HPDE6-E6E7 (cell line): Measurements from ENCODE around the gene PLD6.

Experiments used
- DNase-seq: peaks from one replicate; pipeline ENCODE4 v3.0.0; 2011; ENCODE audit warnings: missing footprints; ENCODE audit errors: extremely low spot score

Gene PLD6

DNA sequence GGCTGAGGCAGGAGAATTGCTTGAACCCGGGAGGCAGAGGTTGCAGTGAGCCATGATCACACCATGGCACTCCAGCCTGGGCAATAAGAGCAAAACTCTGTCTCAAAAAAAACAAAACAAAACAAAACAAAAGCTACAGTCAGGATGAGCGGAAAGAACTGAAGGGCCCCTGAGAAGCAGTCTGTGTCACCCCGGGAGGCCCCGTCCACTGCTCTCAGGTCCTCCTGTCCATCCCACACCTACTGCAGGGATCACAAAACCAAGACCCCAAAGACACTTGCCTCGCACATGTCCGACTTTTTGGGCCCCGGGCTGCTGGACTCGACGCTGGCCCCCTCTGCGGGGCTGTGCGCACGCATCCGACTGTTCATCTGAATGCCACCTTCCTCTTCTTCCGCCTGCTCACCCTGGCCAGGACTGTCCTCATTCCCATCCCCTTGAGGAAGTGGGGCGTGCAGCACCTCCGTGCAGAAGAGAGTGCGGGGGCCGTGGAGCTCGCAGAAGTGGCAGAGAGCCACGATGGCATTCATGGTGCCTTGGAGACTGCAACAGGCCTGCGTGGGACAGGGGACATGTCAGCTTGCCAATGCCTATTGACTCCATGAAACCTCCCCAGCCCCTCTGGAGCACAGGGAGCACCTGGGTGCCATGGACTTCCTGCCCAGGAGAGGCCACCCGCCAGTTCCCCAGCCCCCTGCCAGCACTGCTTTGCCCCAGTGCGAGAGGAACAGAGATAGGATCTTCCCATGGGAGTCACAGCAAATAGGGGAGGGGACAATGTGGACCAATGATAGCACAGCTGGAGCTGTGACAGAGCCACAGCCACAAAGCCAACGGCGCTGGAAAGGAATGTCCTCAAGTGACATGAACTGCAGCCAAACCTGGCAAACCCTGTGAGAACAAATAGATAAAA lies 21.7 kb upstream of the PLD6 start:
- DNase-seq = no peak

DNA sequence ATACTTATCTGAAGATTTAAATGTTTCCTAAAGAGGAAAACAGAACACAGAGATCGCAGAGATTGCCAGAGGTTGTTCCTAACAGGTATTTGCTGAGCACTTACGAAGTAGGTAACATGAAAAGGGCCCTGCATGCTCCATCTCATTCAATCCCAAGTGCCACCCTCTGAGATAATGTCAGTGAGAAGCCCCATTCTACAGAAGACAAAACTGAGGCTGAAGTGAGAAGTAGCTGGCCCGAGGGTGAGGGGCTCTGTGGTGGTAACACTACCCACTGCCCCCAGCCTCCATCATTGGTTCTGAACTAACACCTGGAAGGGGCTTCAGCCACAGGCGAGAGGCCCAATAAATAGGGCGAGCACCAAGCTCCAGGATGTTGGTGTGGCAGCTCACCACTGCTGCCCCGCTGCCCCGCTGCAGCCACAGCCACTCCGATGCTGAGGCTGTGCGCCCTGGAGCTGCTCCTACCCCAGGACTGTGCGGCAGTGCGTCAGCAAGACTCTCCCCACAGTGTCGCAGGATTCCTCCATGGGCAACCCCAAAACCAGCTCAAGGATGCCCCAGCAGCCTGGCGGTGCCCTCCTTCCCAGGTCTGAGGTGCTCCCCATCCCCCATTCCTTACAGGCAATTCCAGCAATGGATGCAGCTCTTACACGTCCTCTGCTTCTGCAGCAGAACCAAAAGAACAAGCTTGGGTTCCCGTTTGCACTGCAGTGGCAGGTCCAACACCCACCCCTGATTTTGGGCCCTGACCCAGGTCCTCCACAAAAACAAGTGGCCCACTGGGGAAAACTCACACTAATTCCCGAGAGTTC lies 20.5 kb upstream of the PLD6 start:
- DNase-seq = no peak

DNA sequence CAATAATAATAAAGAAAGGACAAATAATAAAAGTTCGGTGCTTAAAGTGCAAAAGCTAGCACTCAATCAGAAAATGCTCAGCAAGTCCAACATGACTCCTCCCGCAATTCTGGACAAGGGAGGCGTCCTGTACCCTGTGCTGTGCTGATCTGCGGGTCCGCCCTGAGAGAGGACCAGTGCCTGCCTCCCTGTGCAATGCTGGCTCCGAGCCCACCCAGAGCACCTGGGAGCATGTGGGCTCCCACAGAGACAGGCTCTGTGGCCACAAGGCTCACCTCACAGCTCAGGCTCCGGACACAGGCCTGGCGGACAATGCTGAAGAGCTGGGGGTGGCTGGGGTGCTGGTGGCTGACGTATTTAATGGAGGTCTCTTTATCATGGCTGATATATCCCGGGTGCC lies 19.8 kb upstream of the PLD6 start:
- DNase-seq = no peak

DNA sequence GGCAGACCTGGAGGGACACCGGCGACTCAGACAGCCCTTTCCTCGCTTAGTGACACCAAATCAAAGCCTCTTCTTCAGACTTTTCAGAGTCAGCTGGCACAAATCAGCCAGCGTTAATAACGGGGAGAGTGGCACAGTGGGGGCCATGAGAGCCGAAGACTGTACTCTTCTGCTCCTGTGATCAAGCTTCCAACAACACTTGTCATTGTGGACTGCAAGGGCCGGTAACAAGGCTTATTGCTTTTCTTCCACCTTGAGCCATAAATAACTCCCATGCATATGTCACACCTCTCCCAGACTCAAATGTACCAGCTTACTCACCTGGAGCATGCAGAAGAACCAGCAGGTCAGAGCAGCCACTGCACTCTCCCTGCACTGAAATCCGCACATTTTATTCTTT lies 18.0 kb upstream of the PLD6 start:
- no peak for DNase-seq

DNA sequence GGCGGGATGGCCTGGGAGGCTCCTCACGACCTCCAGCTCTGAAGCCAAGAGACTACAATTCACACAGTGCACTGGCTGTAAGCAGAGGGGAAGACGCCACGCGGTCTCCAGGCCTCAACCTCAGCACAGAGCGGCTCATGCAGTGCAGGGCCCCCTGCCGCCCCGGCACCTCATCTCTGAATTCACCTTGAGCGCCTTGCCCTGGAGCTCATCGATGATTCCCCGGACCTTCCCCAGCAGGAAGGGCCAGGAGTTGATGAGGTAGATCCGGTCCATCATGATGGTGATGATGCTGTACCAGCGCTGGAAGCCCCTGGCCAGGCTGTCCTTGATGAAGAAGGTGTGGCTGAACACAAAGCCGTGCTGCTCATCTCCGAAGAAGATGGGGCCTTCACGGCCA lies 17.6 kb upstream of the PLD6 start:
- no peak for DNase-seq

DNA sequence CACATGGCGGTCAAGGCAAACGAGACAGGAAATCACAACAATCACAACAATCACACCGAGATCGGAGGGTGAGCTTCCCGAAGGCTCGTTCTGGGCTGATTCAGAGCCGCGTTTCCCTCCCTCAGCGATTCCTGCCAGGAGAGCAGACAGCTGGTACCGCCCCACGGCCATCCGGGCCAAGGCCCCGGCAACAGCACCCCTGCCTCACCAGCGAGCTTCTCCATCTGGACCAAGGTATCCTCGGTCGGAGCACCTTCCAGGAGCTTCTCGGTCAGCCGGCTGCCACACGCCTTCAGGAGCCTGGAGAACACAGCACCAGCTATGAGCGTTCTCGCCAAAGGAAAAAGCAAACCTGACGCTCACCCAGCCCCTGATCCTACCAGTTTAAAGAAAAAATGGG lies 15.2 kb upstream of the PLD6 start:
- DNase-seq = no peak

DNA sequence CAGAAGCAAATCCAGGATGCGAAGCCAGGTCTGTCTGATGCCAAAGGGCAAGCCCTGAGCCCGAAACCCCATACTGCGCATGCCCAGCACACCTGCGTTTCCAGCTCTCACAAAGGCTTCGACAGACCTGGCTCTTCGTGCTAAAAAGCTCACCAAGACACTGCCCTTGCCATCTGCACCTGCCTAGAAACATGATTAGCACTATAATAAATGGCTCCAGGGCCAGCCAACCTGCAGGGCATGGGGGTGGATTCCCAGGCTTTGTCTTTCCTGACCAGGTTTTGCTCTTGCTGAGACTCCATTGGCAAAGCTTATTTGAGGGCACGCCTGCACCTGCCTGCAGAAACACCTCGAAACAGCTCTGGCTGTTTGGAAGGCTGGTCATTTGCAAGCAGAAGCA lies 14.4 kb upstream of the PLD6 start:
- DNase-seq = no peak

DNA sequence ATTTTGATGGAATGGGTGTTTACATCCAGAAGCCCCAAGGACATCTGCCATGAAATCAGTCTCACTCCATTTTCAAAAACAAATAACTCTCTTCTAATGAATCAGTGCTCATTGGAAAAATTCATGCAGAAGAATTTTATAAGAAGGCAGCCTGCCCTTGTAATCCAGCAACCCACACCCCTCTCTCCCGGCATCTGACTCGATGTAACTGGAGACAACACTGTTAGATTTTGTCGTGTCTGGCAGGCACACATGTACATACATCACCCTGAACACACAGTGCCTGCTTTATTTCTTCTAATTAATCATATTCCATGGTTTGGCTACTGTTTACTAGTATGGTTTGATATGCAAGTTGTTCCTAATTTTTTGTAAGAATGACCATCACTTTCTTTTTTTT lies 11.9 kb upstream of the PLD6 start:
- no peak for DNase-seq

DNA sequence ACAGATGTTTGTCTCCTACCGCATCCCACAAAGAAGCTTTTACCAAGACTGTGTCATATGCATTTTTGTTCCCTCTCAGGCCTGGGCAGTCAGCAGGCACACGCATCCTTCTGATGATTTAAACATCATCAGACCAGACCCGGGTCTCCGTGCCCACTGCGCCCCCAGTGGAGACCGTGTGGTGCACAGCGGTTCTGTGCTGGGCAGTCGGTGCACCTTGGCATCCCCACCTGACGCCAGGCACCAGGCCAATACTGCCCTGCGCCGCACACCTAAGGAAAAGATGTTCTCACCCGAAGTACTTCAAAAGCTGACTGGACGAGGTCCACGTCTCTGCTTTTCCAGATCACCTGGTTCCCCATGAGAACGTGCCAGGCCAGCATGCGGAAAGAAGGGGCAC lies 10.6 kb upstream of the PLD6 start:
- no peak for DNase-seq

DNA sequence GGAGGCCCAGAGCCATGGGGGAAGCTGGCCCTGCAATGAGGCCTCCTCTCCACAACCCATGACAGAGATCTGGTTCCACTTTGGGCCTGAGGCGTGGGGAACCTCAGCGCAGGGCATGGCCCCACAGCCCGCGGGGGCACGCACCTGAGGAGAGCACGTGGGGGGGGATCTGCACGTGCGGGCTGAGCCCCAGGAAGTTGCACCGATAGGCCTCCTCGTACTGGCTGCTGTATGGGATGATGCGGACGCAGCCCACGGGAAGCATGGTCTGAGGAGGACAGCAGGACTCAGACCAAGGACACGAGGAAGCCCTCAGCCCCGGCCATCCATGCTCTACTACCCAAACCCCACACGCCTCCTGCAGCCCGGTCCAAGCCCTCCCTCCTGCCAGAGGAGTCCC lies 10.1 kb upstream of the PLD6 start:
- no peak for DNase-seq

DNA sequence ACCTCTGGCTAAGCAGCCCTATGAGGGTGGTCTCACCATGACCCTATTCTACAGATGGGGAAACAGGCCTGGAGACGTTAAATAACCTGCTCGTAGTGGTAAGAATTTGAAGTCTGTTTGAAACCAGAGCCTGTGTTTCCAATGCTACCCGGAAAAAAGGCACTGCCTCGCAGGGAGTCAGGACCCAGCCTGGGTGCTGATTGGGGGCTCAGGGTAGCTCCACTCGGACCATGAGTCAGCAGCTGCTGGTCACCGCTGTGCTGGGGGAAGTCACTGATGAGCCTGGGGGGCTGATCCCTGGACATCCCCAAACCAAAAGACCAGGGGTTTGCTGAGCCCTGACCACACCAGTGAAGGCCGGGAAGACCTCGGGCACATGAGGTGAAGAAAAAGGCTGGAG lies 9.4 kb upstream of the PLD6 start:
- no peak for DNase-seq

DNA sequence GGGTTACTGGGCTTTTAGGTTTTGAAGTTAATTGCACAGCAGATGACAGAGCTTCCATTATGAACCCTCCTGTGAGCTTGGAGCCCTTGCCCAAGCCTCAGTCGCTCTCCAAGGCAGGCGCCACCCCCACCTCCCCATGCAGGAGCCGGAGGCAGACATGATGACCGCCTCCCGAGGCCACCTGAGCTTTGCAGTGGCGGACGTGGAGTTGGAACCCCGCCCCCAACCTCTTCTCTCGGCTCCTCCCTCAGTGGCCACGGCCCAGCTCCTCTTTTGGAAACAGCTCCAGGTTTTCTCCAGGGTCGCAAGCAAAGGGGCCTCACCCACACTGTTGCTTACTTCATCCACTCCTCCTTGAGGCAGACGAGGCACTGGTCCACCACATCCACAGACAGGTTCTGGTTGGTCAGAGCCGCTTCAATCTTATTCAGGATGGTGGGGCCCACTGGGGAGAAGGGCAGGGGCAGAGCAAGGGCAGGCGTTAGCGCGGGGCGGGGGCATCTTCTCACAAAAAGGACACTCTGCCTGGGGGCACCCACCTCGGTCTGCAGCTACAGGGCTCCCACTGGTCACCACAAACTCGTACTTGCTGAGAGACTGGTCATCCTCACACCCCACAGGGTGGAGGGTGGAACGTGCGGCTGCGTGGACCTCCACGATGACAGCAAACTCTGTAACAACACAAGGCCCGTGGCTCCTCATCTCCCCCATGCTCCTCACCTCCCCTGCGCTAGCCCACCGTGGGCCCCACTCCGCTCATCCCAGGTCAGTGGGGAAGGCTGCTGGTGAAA lies 8.7 kb upstream of the PLD6 start:
- no peak for DNase-seq

DNA sequence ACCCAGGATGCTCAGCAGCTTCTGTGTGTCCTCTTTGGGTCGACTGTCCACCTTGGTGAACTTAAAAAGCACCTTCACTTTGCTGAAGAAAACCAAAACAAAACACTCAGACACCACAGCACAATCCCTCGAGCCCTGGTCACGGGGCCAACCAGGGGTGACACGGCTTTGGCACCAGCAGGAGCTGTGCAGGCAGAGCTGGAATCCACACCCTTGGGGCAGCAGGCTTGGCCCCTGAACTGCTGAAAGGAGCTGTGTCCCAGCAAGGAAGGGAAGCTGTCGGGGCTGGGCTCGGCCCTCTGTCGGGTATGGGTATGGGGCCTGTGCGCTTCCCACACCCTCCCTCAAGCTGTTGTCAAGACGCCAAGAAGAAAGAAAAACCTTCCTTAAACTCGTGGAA lies 7.6 kb upstream of the PLD6 start:
- no peak for DNase-seq

DNA sequence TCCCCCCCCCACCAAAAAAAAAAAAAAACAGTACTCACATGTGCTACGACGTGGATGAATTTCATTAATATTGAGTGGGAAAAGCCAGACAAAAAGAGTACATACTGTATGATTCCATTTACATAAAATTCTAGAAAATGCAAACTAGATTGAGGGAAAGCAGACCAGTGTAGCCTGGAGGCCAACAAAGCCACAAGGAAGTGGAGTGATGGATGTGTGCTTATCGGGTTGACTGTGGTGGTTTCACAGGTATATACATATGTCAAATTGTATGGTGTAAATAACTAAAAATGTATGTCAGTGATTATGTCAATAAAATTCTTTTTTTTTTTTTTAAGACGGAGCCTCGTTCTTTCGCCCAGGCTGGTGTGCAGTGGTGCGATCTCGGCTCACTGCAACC lies 1.9 kb upstream of the PLD6 start:
- no peak for DNase-seq

DNA sequence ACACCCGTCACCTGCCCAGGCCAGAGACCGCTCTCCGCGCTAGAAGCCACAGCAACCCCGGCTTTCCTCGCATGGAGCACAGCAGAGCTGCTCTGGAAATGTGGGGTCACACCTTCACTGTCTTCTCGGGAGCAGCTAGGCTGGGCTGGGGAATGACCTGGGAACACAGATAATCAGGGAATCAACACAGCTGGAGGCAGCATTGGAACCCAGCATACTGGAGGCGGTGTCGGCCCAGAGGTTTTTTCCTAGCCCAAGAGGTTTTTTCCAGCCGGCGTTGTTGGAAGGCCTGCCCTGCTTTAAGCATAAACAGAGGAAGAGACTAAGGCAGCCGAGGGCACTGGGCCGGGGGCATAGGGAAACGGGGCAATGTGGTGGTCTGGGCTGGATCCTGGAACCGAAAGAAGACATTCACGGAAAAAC lies 791 bp upstream of the PLD6 start:
- DNase-seq = no peak

DNA sequence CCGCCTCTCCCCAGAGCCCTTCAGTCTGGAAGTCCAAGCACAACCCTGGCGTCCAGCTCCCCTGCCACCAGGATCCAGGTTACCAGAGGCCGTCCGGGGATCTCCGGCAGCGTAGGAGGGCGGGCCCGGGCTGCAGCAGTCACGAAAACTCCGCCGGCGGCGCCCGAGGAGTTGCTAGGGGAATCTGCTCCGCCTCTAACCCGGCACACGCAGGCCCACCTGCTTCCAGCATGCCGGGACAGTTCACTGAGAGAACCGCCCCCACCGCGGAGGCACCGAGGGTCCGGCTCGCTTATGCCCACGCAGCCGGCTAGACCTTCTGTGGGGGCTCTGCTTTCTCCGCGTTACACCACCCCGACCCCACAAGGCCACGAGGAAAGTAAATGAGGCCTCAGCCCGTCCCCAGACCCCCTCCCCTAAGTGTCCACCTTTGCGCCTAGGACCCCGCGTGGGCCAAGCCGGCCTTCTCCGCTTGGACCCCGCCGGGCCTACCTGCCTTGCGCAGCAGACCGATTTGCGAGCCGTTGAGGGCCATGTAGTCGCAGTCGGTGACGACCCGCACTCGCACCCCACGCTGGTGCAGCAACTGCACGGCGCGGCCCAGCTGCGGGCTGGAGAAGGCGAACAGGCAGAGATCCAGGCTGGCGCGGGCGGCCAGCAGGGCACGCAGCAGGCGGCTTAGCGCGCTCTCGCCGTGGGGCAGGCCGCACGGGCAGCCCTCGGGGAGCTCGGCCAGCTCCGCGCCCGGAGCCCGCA lies 587 bp downstream of the PLD6 start:
- peak; percentile 64 for DNase-seq

DNA sequence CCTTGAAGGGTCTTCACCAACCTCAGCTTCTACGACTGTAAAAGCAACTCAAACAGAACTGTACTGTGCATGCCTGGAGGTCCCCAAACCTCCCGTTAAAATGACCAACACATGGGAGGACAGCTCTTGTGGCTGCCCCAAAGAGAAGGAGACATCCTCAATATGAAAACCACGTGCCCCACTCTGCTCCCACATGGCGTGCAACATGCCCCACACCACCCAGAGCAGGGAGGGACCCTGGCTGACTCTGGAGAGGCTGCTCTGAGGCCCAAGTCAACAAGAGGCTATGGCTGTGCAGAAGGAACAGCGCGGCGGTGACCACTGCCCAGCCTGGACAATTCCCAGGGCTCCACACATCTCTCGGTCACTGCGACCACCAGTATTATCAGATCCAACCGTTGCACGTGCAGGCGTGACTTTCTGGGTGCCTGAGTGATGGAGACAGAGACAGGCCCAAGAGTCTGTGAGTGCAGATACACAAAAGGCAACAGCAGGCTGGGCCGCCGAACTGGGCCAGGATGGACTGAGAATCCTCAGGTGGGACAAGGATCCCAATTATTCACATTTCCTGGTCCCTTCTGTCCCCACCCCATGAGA lies 1.4 kb downstream of the PLD6 start:
- DNase-seq = no peak

DNA sequence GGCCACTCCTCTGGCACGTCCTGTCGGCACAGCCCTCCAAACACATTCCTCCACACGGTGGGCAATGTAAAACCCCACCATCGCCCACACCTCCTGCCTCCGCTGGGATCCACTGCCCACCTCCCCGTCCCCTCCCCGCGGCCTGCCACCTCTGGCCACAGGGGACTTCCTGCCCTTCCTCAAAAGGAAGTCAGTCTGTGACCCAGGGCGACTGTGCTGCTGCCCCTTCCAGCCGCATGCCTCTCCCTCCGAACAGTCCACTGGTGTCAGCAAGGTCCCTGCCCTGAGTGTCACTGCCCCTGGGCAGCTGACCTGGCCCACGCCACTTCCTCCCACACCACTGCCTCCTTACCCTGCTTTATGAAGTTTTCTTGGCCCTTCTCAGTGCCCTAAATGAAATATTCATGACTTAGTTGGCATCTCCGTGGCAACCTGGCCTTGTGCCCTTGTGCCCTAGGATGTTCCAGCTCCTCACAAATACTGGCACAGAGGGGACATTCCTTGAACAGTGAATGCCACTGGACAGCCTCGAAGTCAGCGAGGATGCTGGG lies 2.0 kb downstream of the PLD6 start:
- DNase-seq = no peak

DNA sequence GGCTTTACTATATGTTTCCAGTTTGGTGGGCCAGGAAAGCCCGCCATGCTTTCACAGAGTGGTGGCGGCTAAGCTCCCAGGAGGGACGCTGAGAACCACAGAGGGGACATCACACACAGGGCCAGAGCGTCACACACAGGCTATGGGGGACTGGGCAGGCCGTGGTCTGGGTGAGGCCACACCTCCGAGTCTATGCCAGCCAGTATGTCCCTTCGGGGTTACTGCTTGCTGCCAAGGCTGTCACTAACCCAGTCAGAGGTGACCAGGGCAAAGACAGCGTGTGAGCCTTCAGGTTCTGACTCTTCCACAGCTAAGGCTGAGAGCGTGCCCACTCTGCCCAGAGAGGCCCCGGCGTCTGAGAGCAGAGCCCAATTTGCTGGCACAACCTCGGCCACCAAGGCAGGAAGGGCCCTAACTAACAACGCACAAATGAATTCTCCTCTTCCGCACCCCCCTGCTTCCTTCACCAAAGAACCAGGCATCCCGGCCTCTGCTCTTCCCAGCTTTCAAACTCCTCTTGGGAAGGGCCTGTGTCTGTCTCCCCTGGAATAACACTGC lies 2.9 kb downstream of the PLD6 start:
- DNase-seq = no peak

DNA sequence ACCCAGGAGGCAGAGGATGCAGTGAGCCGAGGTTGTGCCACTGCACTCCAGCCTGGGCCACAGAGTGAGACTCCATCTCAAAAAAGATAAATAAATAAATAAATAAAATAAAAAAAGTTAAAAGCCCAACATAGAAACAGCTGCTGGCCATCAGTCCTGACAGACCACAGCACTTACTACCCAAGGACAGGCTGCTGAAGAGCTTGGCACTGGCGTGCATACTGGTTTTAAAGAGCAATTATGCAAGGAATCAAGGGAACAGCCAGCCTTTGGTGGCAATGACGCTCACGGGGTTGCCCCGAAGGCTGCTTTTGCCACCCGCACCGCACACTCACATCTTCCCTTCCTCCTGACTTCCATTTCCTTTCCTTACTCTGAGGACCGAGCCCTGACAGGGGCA lies 4.2 kb downstream of the PLD6 start:
- no peak for DNase-seq

DNA sequence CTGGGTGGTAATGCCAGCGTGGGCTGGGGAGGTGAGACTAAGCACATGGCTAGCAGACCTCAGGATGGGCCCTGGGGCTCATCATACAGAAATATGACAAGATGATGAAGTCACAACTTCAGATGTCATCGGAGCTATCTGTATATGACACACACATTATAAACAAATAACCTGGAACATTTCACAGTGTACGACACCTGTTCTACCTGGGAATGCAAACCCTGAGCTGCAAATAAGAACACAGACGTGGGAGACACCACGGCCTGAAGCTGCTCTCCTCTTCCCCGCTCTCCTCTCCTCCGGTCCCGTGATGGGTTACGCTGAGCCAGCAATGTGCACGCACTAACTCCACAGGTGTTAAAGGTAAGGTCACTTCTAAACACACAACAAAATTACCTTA lies 4.9 kb downstream of the PLD6 start:
- no peak for DNase-seq
